Measurements from ENCODE around the gene DHRS4.
"Not testable (repeated sequence)": the region's sequence is repeated elsewhere in the genome, so short reads cannot be mapped to it uniquely, and the experiment has no call there.

DHRS4 gene

GRCh38 chr14:23988223-23988606 lies 34.6 kb downstream of the DHRS4 start:
- DNase-seq, result peak in 2 of 4 experiments; percentile 60 to 63

GRCh38 chr14:23988607-23989363 lies 35.2 kb downstream of the DHRS4 start, which contains the start of gene DHRS4L2:
Gene DHRS4L2 (plus strand): TSS chr14:23988929. CDS start chr14:23988948, 19 bp downstream.
- DNase-seq, result peak; percentile 89 to 96 (median 92)

GRCh38 chr14:23989734-23990445 lies 36.3 kb downstream of the DHRS4 start:
- DNase-seq, result not testable (repeated sequence)

GRCh38 chr14:23990961-23991360 lies 37.4 kb downstream of the DHRS4 start:
- DNase-seq, result peak in 3 of 4 experiments; percentile 9 to 40 (median 28)

- DNase-seq, result not testable (repeated sequence)
Measured at GRCh38 chr14:23993042-23993441, 39.5 kb downstream of the DHRS4 start.

GRCh38 chr14:23996009-23996408 lies 42.4 kb downstream of the DHRS4 start:
- DNase-seq, result not testable (repeated sequence)

- not testable (repeated sequence) for DNase-seq
Measured at GRCh38 chr14:23996825-23997224, 43.3 kb downstream of the DHRS4 start.

- not testable (repeated sequence) for DNase-seq
Measured at GRCh38 chr14:23999640-24000039, 46.1 kb downstream of the DHRS4 start.

GRCh38 chr14:24001078-24001477 lies 47.5 kb downstream of the DHRS4 start:
- not testable (repeated sequence) for DNase-seq

- DNase-seq, result peak in 3 of 4 experiments; percentile 18 to 71 (median 53)
Measured at GRCh38 chr14:24001679-24002078, 48.1 kb downstream of the DHRS4 start.

GRCh38 chr14:24006471-24006816 lies 52.9 kb downstream of the DHRS4 start:
- peak in 1 of 4 experiments; percentile 7 for DNase-seq

GRCh38 chr14:24006817-24007652 lies 53.5 kb downstream of the DHRS4 start:
- peak; percentile 38 to 78 (median 56) for DNase-seq

- no peak for DNase-seq
Measured at GRCh38 chr14:24011051-24011450, 57.5 kb downstream of the DHRS4 start.

GRCh38 chr14:24012726-24013273 lies 59.2 kb downstream of the DHRS4 start:
- DNase-seq, result not testable (repeated sequence)

GRCh38 chr14:24013654-24014514 lies 60.3 kb downstream of the DHRS4 start:
- peak; percentile 72 to 84 (median 78) for DNase-seq

- not testable (repeated sequence) for DNase-seq
Measured at GRCh38 chr14:24015745-24016144, 62.2 kb downstream of the DHRS4 start.
